Peyer's patch (tissue), 4 donors: Measurements from ENCODE around the gene SYTL5. TPM values are rescaled to one million over a fixed set of nuclear protein-coding genes. Genes with fewer than 3 reads are reported as not detected.

Experiments used
- DNase-seq, 3 donors: peaks; one replicate each; pipeline ENCODE4 v3.0.0-alpha.2; 2017 to 2019
- H3K27ac ChIP-seq, 4 donors: fragments of 200-600 bp; sonication (generic); one replicate each; pipeline ENCODE4 v1.5.1; 2016 to 2019
- H3K27me3 ChIP-seq, 2 donors: fragments of 200-600 bp; sonication (generic); one replicate each; pipeline ENCODE4 v1.5.1; 2019
- H3K36me3 ChIP-seq, 3 donors: fragments of 200-600 bp; sonication (generic); one replicate each; pipeline ENCODE4 v1.5.1; 2016 to 2019
- H3K4me1 ChIP-seq, 4 donors: fragments of 200-600 bp; sonication (generic); one replicate each; pipeline ENCODE4 v1.5.1; 2016 to 2019
- H3K4me3 ChIP-seq, 4 donors: fragments of 200-600 bp; sonication (generic); 1 replicate in 3 of 4; 2 replicates in 1 of 4; pipeline ENCODE4 v1.5.1; 2016 to 2019; ENCODE audit warnings: mild to moderate bottlenecking in 1 of 4
- H3K9me3 ChIP-seq, 4 donors: fragments of 200-600 bp; sonication (generic); one replicate each; pipeline ENCODE4 v1.5.1; 2016 to 2019; ENCODE audit warnings: mild to moderate bottlenecking in 1 of 4
- POLR2A ChIP-seq, 2 donors: fragments of 450-650 bp; IDR thresholded peaks; one replicate each; pipeline ENCODE4 v1.5.1; 2017; ENCODE audit warnings: antibody characterized with exemption in 2 of 2, mild to moderate bottlenecking in 2 of 2, moderate library complexity in 2 of 2
- total RNA-seq, 4 donors: library from RNA; depleted of rRNA; stranded (reverse); fragments of >200 nt; gene quantifications; one replicate each; pipeline ENCODE4 v1.1.0, GENCODE V29; 2016
- TF ChIP-seq, protein P1 (sequence below), 6 experiments: fragments of 450-650 bp in 4 of 6; fragments of 200-600 bp in 2 of 6; sonication (generic) in 1 of 6; IDR thresholded peaks; one replicate each; pipeline ENCODE4 v1.5.1; 2017 to 2019; ENCODE audit warnings: antibody characterized with exemption in 6 of 6, mild to moderate bottlenecking in 3 of 6, moderate library complexity in 1 of 6

The SYTL5 gene
- total RNA-seq, 4 donors from 2014 or later, result 1.7 to 7.5 (median 3.6) TPM

DNA sequence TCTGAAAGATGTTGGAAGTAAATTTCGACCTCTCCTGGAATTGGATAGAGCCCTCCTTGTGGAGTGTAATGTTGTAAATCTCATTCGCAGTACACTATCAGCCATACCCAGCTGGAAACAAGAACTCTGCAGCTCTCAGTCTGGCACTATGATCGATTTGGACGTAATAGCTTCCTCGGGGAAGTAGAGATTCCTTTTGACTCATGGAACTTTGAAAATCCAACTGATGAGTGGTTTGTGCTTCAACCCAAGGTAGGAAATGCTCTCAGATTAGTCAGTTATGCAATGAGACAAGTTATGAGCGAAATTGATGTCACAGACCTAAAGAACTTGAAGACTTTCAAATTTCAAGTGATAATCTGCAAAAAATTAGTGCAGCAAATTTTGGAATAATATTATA is 103.9 kb downstream of the SYTL5 start:
- Histone ChIP-seq H3K27ac (no peak overlapping the region), H3K27me3 (no peaks in the 10 kb centered on the region), H3K36me3 (no peaks in the 10 kb centered on the region), H3K9me3 (no peaks in the 10 kb centered on the region), H3K4me1 (no peaks in the 10 kb centered on the region), H3K4me3 (no peak overlapping the region)
- no peak for DNase-seq
- TF ChIP-seq, protein P1, sequence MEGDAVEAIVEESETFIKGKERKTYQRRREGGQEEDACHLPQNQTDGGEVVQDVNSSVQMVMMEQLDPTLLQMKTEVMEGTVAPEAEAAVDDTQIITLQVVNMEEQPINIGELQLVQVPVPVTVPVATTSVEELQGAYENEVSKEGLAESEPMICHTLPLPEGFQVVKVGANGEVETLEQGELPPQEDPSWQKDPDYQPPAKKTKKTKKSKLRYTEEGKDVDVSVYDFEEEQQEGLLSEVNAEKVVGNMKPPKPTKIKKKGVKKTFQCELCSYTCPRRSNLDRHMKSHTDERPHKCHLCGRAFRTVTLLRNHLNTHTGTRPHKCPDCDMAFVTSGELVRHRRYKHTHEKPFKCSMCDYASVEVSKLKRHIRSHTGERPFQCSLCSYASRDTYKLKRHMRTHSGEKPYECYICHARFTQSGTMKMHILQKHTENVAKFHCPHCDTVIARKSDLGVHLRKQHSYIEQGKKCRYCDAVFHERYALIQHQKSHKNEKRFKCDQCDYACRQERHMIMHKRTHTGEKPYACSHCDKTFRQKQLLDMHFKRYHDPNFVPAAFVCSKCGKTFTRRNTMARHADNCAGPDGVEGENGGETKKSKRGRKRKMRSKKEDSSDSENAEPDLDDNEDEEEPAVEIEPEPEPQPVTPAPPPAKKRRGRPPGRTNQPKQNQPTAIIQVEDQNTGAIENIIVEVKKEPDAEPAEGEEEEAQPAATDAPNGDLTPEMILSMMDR (IDR thresholded peaks at IDR 0.05), result no peak
- no peak for TF ChIP-seq POLR2A (IDR thresholded peaks at IDR 0.05)

DNA sequence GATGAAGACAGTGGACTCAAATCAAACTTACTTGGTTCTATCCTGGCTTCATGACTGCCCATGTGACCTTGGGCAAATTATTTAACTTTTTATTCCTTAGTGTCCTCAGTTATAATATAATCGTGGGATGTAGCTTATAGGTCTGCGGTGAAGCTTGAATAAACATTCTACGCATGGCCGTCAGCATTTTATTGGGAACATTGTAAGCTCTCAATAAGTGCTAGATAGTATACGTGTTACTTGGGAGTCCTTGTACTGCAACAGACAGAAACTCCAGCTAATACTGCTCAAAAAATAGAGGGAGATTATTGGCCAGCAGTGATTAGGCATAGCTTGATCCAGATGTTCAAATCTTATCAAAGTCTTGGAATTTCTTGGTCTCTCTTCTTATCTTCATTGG is 104.8 kb downstream of the SYTL5 start:
- Histone ChIP-seq H3K27me3 (no peaks in the 10 kb centered on the region), H3K4me1 (no peaks in the 10 kb centered on the region), H3K27ac (no peak overlapping the region), H3K9me3 (no peaks in the 10 kb centered on the region), H3K36me3 (no peaks in the 10 kb centered on the region), H3K4me3 (no peak overlapping the region)
- TF ChIP-seq, protein P1 (IDR thresholded peaks at IDR 0.05), result no peak
- no peak for TF ChIP-seq POLR2A (IDR thresholded peaks at IDR 0.05)
- no peak for DNase-seq

DNA sequence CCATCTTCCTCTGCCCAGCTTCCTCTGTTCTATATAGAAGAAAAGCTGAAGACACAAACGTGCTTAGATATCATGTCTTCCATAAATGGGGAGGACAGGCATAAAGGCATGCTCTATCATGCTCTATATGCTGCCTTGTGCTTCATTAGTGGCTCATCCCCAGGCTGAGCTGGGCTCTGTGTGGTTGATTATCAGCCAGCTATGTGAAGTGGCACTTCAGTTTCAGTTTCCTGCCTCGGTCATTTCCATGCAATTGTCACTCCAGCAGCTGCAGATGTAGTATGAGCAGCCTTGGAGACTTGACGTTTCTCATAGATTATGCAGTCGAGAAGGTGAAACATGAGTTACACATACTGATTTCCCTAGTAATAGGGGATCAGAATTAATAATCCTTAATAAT is 106.2 kb downstream of the SYTL5 start:
- H3K4me3 ChIP-seq, result no peak overlapping the region
- H3K9me3 ChIP-seq, result no peaks in the 10 kb centered on the region
- TF ChIP-seq, protein P1 (IDR thresholded peaks at IDR 0.05), result no peak
- no peak for TF ChIP-seq POLR2A (IDR thresholded peaks at IDR 0.05)
- H3K27me3 ChIP-seq, result no peaks in the 10 kb centered on the region
- no peak for DNase-seq
- H3K27ac ChIP-seq, result no peak overlapping the region
- H3K36me3 ChIP-seq, result no peaks in the 10 kb centered on the region
- H3K4me1 ChIP-seq, result no peaks in the 10 kb centered on the region

DNA sequence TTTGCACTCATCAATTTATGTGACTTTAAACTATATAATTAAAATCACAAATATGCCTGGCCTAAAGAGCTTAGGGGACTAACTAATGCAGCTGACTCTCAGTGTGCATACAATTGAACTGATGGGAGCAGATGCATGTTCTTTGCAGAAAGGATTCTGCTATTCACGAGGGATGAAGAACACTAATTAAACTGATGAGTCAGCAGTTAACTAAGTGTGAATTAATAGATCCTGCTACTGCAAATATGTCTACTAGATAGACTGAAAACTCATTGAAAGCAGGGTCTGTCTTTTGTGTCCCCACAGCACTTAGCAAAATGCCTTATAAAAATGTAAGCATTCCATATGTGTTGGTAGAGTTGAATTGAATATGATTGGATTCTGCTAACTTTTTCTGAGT is 110.4 kb downstream of the SYTL5 start:
- H3K36me3 ChIP-seq, result no peaks in the 10 kb centered on the region
- no peak overlapping the region for H3K27ac ChIP-seq
- H3K27me3 ChIP-seq, result no peaks in the 10 kb centered on the region
- H3K4me1 ChIP-seq, result no peaks in the 10 kb centered on the region
- no peak for TF ChIP-seq POLR2A (IDR thresholded peaks at IDR 0.05)
- TF ChIP-seq, protein P1 (IDR thresholded peaks at IDR 0.05), result no peak
- no peak for DNase-seq
- no peak overlapping the region for H3K4me3 ChIP-seq
- no peaks in the 10 kb centered on the region for H3K9me3 ChIP-seq

DNA sequence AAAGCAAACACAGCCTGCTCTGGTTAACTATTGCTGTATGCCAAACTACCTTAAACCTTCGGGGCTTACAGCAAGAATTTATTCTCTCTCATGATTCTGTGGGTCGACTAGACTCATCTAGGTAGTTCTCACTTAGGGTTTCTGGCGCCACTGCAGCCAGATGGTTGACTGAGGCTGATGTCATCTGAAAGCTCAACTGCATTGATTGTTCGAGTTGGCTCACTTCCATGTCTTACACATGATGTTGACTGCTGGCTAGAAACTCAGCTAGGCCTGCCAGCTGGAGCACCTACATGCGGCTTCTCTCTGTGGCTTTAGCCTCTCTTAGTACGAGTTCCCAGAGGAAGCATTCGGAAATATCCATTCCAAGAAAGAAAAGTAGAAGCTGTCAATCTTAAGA is 111.1 kb downstream of the SYTL5 start:
- Histone ChIP-seq H3K9me3 (no peaks in the 10 kb centered on the region), H3K4me3 (no peak overlapping the region), H3K4me1 (no peaks in the 10 kb centered on the region), H3K27ac (no peak overlapping the region), H3K36me3 (no peaks in the 10 kb centered on the region), H3K27me3 (no peaks in the 10 kb centered on the region)
- TF ChIP-seq, protein P1 (IDR thresholded peaks at IDR 0.05), result no peak
- TF ChIP-seq POLR2A (IDR thresholded peaks at IDR 0.05), result no peak
- DNase-seq, result no peak

DNA sequence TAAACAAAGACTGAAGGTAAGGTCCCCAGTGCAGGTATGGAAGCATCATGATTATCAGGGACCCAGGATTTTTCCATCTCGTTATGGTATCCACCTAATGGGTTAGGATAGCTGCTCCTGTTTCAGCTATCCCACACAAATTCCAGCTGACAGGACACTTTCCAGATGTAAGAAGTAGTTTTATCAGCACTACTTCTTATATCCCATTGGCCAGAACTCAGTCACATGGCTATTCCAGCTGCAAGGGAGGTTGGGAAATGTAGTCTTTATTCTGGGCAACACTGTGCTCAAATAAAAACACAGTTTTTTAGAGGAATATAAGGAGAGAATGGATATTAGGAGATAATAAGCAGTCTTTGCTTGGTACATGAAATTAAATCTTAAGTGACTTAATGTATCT is 117.6 kb downstream of the SYTL5 start:
- TF ChIP-seq POLR2A (IDR thresholded peaks at IDR 0.05), result no peak
- TF ChIP-seq, protein P1 (IDR thresholded peaks at IDR 0.05), result no peak
- Histone ChIP-seq H3K4me1 (no peaks in the 10 kb centered on the region), H3K27me3 (no peaks in the 10 kb centered on the region)

More for the DNA sequence above, 117.6 kb downstream of the SYTL5 start:
- no peak for DNase-seq
- Histone ChIP-seq H3K4me3 (no peak overlapping the region), H3K36me3 (no peaks in the 10 kb centered on the region), H3K9me3 (no peaks in the 10 kb centered on the region), H3K27ac (no peak overlapping the region)
